ENCODE measurements around the gene OLIG2. TPM values are rescaled to one million over a fixed set of nuclear protein-coding genes. Genes with fewer than 3 reads are reported as not detected.

The OLIG2 gene
- polyA plus RNA-seq, 3 donors, result 0.20 TPM; not detected in 2

- DNase-seq, result no peak
Measured at GRCh38 chr21:33064623-33065390, 39.1 kb downstream of the OLIG2 start.

DNA sequence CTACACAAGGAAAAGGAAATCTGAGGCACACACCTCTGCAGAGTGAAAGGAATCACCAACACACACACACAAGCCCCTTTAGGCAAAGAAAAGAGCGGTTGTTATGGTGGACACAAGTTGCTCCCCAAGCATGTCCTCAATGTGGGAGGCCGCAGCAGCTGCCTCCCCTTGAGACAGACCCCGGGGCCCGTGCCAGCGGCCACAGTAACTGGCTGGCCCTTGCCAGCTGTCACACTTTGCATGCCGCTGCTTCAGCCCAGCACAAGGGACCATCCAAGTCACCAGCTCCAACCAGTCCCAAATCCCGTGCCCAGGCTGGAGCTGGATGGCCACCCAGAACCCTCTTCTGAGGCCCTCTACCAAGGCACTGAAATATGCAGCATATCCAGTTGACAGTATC is 41.3 kb downstream of the OLIG2 start:
- DNase-seq, result no peak

DNA sequence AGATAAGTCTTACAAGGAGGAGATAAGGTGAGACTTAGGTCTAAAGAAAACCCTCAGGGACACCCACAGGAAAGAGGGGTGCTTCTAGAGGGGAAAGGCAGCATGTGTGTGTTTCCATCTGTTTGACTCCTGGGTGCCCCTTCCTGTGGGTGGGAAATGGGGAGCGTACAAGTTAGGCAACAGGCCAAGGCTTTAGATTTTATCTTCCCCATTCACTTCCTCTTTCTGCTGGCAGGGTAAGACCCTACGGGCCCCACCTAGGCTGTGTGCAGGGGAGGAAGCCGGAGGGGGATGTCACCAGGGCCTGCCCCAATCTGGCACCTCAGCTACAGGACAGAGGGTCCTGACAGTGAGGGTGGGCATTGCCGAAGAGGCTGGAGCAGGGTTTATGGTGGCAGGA is 41.7 kb downstream of the OLIG2 start:
- DNase-seq, result no peak

GRCh38 chr21:33069243-33069642 is 43.5 kb downstream of the OLIG2 start:
- no peak for DNase-seq

DNA sequence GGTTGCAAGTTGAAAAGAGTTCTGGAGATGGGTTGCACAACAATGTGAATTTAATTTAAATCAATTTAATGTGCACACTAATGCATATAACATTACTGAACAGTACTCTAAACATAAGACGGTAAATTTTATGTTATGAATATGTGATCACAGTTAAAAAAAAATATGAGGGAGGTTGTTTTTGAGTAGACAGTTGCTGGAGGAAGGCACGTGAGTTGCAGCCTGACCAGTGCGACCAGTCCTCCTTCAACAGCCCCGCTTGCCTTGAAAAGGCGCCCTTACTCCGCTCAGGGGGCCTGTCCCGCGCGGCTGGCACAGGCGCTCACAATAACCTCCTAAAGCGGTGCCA is 43.9 kb downstream of the OLIG2 start:
- DNase-seq, result no peak

DNA sequence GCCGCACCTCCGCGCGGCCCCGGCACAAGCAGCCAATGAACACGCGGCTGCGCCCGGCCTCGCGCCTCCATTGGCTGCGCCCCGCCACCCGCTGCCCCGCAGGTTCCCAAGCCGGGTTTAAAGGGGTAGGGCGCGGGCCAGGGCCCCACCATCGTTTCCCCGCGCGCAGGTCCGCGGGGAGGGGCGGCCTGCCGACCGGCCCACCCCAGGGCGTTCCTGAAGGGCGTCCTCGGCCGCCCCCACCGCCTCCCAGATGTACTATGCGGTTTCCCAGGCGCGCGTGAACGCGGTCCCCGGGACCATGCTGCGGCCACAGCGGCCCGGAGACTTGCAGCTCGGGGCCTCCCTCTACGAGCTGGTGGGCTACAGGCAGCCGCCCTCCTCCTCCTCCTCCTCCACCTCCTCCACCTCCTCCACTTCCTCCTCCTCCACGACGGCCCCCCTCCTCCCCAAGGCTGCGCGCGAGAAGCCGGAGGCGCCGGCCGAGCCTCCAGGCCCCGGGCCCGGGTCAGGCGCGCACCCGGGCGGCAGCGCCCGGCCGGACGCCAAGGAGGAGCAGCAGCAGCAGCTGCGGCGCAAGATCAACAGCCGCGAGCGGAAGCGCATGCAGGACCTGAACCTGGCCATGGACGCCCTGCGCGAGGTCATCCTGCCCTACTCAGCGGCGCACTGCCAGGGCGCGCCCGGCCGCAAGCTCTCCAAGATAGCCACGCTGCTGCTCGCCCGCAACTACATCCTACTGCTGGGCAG is 44.4 kb downstream of the OLIG2 start, which contains the start of gene OLIG1:
OLIG1 (plus strand) TSS at position 148 of the 750 bp plus-strand sequence; CDS start at position 254, 106 bp downstream.
- DNase-seq, result no peak

- no peak for DNase-seq
Measured at GRCh38 chr21:33070744-33070997, 44.9 kb downstream of the OLIG2 start.

DNA sequence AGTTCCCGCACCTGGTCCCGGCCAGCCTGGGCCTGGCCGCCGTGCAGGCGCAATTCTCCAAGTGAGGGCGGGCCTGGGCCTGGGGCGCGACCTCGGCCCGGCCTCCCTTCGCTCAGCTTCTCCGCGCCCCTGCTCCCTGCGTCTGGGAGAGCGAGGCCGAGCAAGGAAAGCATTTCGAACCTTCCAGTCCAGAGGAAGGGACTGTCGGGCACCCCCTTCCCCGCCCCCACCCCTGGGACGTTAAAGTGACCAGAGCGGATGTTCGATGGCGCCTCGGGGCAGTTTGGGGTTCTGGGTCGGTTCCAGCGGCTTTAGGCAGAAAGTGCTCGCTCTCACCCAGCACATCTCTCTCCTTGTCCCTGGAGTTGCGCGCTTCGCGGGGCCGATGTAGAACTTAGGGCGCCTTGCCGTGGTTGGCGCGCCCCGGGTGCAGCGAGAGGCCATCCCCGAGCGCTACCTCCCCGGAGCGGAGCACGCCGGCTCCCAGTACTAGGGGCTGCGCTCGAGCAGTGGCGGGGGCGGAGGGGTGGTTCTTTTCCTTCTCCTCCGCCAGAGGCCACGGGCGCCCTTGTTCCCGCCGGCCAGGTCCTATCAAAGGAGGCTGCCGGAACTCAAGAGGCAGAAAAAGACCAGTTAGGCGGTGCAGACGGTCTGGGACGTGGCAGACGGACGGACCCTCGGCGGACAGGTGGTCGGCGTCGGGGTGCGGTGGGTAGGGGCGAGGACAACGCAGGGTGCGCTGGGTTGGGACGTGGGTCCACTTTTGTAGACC is 45.4 kb downstream of the OLIG2 start:
- DNase-seq, result no peak

DNA sequence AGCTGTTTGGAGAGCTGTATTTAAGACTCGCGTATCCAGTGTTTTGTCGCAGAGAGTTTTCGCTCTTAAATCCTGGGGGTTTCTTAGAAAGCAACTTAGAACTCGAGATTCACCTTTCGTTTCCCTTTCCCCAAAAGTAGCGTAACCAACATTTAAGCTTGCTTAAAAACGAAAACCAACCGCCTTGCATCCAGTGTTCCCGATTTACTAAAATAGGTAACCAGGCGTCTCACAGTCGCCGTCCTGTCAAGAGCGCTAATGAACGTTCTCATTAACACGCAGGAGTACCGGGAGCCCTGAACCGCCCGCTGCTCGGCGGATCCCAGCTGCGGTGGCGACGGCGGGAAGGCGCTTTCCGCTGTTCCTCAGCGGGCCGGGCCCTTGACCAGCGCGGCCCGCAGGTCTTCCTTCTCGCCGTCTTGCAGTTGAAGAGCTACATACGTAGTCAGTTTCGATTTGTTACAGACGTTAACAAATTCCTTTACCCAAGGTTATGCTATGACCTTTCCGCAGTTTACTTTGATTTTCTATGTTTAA is 46.1 kb downstream of the OLIG2 start:
- no peak for DNase-seq

- no peak for DNase-seq
Measured at GRCh38 chr21:33073636-33074035, 47.9 kb downstream of the OLIG2 start.

- DNase-seq, result no peak
Measured at GRCh38 chr21:33075128-33075527, 49.4 kb downstream of the OLIG2 start.

DNA sequence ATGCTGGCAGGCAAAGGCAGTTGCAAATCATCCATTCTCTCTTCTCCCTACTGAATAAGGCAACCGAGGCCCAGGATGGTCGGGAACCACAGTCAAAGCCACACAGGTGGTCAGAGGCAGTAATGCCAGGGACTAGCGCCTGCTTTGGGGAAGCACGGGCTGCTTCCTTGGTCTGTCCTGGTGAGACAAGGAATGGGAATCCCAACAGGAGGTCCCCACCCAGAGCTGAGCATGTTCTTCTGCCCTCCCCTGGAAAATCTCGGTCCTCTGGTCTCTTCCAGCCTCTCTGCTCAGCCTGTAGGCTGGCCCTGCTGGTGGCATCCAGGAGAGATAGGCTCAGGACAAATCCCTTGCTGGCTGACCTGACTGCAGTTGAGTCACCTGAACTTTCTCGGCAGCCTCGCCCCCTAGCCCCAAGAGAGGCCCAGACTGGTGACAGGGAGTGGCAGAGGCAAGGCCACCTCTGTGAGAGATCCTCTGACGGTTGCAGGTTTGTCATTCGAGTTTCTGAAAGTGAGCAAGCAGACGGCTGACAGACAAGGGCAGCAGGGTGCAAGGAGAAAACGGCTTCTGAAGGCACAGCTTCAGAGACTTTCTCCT is 50.0 kb downstream of the OLIG2 start:
- no peak for DNase-seq

- no peak for DNase-seq
Measured at GRCh38 chr21:33076600-33077329, 51.0 kb downstream of the OLIG2 start.

Other genes with a start within 250 kb of the OLIG2 start
- gene OLIG1, start 44.2 kb downstream of the OLIG2 start, polyA plus RNA-seq (ENCODE audit: insufficient read length in 3 of 3), result 1 to 10 TPM in 1 of 3 donors, under 1 TPM in 2; 0.12 to 1.0 (median 0.41) TPM
- gene IFNAR2, start 204.0 kb downstream of the OLIG2 start, polyA plus RNA-seq (ENCODE audit: insufficient read length in 3 of 3), result 10 to 100 TPM; 14.9 to 21.8 (median 15.2) TPM
- gene IL10RB, start 240.4 kb downstream of the OLIG2 start, polyA plus RNA-seq (ENCODE audit: insufficient read length in 3 of 3), result 10 to 100 TPM; 24.2 to 27.6 (median 26.2) TPM

All from renal pelvis (tissue), 4 donors.